BLaER1 treated with 17β-estradiol and CSF1 and Interleukin-3, amounts not matched to agents 10 nM and 100 nM (cell line): Measurements from ENCODE around the gene SHROOM3.
A peak's percentile ranks its signal among the peaks of the same experiment; 100 is the strongest.

Experiments
- H3K27ac ChIP-seq, 11 experiments: shearing (Covaris generic); formaldehyde crosslinking; 2 replicates each; pipeline ENCODE4 v1.8.1; 2022
- H3K27me3 ChIP-seq, 11 experiments: shearing (Covaris generic); formaldehyde crosslinking; 2 replicates each; pipeline ENCODE4 v1.8.1; 2022
- H3K36me3 ChIP-seq, 11 experiments: shearing (Covaris generic); formaldehyde crosslinking; 2 replicates each; pipeline ENCODE4 v1.8.1; 2022
- H3K4me1 ChIP-seq, 10 experiments: shearing (Covaris generic); formaldehyde crosslinking; 2 replicates each; pipeline ENCODE4 v1.8.1; 2022
- H3K4me2 ChIP-seq, 11 experiments: shearing (Covaris generic); formaldehyde crosslinking; 2 replicates each; pipeline ENCODE4 v1.8.1; 2022
- H3K4me3 ChIP-seq, 10 experiments: shearing (Covaris generic); formaldehyde crosslinking; 2 replicates each; pipeline ENCODE4 v1.8.1; 2022
- H3K9ac ChIP-seq, 11 experiments: shearing (Covaris generic); formaldehyde crosslinking; 2 replicates each; pipeline ENCODE4 v1.8.1; 2022
- H3K9me3 ChIP-seq, 11 experiments: shearing (Covaris generic); formaldehyde crosslinking; replicated peaks in 1 of 11; 2 replicates each; pipeline ENCODE4 v1.8.1; 2022
- H4K20me1 ChIP-seq, 11 experiments: shearing (Covaris generic); formaldehyde crosslinking; 2 replicates each; pipeline ENCODE4 v1.8.1; 2022
- Cebpa-rat ChIP-seq, 11 experiments: shearing (Covaris generic); IDR thresholded peaks; 2 replicates each; pipeline ENCODE4 v1.8.1; 2022

Gene SHROOM3

DNA sequence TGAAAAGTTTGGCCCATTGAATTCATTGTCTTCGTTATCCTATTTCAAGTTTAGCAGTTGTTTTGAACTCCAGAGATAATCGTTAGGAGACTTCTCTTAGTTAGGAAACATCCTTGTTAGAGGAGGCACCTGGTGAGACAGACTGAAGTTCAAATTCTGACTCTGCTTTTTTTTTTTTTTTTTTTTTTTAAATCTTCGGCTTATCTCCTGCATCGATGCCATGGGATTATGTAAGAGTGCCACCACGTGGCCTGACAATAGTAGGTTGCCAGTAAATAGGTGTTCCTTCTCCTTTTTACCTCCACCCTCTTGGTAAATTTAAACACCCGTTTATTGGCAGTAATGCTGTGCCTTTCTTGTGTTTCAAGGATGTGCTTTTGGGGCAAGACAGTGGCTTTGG, 313.6 kb downstream of the SHROOM3 start:
- peaks cover 2 to 31% (median 26%) of the 10 kb centered on the region in 10 experiments; a peak in 19 of 20 replicates for H3K4me1 ChIP-seq
- peaks cover 0 to 84% (median 42%) of the 10 kb centered on the region in 11 experiments; a peak in 17 of 22 replicates for H3K36me3 ChIP-seq
- H3K27me3 ChIP-seq, result no peaks in the 10 kb centered on the region
- H3K27ac ChIP-seq, result 0 out of 22 replicates have a peak overlapping the region, but pooled peaks of 1 of the 11 experiments have one; percentile 16
- H3K4me2 ChIP-seq, result peak overlapping the region in 2 of 11 experiments; percentile 3 to 5; a peak in 1 of 22 replicates
- peaks cover 11 to 24% (median 22%) of the 10 kb centered on the region in 11 experiments; a peak in 21 of 22 replicates for H3K9me3 ChIP-seq
- no peaks in the 10 kb centered on the region for H4K20me1 ChIP-seq
- peak overlapping the region in 1 of 11 experiments; percentile 19; a peak in 1 of 22 replicates for H3K9ac ChIP-seq
- TF ChIP-seq Cebpa-rat (IDR thresholded peaks at IDR 0.05), result no peak
- no peak overlapping the region for H3K4me3 ChIP-seq

DNA sequence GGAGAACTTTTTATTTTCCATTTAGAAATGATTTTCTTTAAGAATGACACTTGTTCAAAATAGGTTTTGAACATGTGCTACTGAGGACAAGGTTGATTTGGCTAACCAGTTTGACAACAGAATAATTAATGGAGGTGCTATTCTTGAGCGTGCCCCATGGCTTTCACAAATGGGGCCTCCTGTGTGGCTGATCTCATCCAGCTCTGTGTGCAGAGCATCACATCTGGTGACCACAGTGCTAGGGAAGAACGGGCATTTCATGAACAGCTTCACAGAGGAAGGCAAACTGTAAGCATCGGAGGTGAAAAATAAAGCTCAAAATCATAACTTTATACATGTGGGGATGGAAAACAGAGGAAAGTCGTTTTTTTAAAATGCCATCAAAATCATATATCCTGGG, 314.3 kb downstream of the SHROOM3 start:
- TF ChIP-seq Cebpa-rat (IDR thresholded peaks at IDR 0.05), result no peak
- Histone ChIP-seq H4K20me1 (no peaks in the 10 kb centered on the region), H3K27ac (no peak overlapping the region), H3K27me3 (no peaks in the 10 kb centered on the region), H3K4me3 (no peak overlapping the region), H3K9me3 (peaks cover 11 to 24% (median 22%) of the 10 kb centered on the region in 11 experiments; a peak in 21 of 22 replicates), H3K9ac (no peak overlapping the region), H3K36me3 (peaks cover 0 to 82% (median 45%) of the 10 kb centered on the region in 11 experiments; a peak in 17 of 22 replicates), H3K4me1 (peaks cover 6 to 38% (median 33%) of the 10 kb centered on the region in 10 experiments; a peak in 19 of 20 replicates), H3K4me2 (no peak overlapping the region)

DNA sequence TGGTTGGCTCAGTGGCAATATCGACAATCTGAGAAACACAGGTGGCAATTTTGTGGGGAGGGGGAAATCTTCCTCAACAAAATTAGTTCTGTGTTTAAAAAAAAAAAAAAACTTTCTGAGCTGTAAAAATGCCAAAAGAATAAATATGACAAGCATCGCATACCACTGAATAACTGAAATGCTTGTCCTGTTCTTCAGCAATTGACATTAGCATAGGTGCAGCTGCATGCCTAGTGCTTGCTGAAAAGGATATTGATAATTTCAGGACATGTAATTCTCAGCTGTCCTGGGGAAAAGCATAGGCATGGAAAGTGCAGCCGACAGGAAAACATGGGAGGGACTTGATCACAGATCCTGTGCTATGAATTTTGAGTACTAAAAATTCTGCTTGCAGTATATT, 315.7 kb downstream of the SHROOM3 start:
- H3K4me2 ChIP-seq, result no peak overlapping the region
- peaks cover 6 to 48% (median 39%) of the 10 kb centered on the region in 10 experiments; a peak in 19 of 20 replicates for H3K4me1 ChIP-seq
- no peak overlapping the region for H3K27ac ChIP-seq
- H3K36me3 ChIP-seq, result peaks cover 0 to 83% (median 54%) of the 10 kb centered on the region in 11 experiments; a peak in 17 of 22 replicates
- peaks cover 11 to 24% (median 22%) of the 10 kb centered on the region in 11 experiments; a peak in 21 of 22 replicates for H3K9me3 ChIP-seq
- no peak overlapping the region for H3K9ac ChIP-seq
- TF ChIP-seq Cebpa-rat (IDR thresholded peaks at IDR 0.05), result no peak
- no peaks in the 10 kb centered on the region for H4K20me1 ChIP-seq
- H3K27me3 ChIP-seq, result no peaks in the 10 kb centered on the region
- H3K4me3 ChIP-seq, result no peak overlapping the region

DNA sequence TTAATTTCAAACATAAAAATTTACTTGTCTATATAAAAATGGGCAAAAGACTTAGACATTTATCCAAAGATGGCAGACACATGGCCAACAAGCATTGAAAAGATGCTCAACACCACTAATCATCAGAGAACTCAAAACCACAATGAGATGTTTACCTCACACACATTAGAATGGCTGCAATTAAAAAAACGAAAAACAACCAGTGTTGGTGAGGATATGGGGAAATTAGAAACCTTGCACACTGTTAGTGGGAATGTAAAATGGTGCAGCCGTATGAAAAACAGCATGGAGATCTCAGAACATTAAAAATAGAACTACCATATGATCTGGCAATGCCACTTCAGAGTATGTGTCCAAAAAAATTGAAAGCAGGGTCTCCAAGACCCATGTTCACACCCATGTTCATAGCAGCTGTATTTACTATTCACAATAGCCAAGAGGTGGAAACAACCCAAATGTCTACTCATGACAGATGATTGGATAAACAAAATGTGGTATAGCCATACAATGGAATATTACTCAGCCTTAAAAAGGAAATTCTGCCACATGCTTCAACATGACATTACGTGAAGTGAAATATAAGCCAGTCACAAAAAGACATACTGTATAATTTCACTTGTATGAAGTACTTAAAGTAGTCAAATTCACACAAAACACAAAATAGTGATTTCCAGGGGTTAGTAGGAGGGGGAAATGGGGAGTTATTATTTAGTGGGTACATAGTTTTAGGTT, 316.7 kb downstream of the SHROOM3 start:
- Histone ChIP-seq H3K4me3 (0 out of 20 replicates have a peak overlapping the region, but pooled peaks of 1 of the 10 experiments have one; percentile 9), H3K9me3 (peaks cover 11 to 24% (median 22%) of the 10 kb centered on the region in 11 experiments; a peak in 21 of 22 replicates), H3K9ac (no peak overlapping the region; a peak in 1 of 22 replicates), H4K20me1 (no peaks in the 10 kb centered on the region), H3K36me3 (peaks cover 0 to 83% (median 56%) of the 10 kb centered on the region in 11 experiments; a peak in 17 of 22 replicates), H3K27me3 (no peaks in the 10 kb centered on the region), H3K4me1 (peaks cover 6 to 48% (median 39%) of the 10 kb centered on the region in 10 experiments; a peak in 19 of 20 replicates), H3K4me2 (peak overlapping the region in 2 of 11 experiments; percentile 58 to 70; a peak in 3 of 22 replicates), H3K27ac (peak overlapping the region in 4 of 11 experiments; percentile 28 to 70 (median 52); a peak in 5 of 22 replicates)
- no peak for TF ChIP-seq Cebpa-rat (IDR thresholded peaks at IDR 0.05)

DNA sequence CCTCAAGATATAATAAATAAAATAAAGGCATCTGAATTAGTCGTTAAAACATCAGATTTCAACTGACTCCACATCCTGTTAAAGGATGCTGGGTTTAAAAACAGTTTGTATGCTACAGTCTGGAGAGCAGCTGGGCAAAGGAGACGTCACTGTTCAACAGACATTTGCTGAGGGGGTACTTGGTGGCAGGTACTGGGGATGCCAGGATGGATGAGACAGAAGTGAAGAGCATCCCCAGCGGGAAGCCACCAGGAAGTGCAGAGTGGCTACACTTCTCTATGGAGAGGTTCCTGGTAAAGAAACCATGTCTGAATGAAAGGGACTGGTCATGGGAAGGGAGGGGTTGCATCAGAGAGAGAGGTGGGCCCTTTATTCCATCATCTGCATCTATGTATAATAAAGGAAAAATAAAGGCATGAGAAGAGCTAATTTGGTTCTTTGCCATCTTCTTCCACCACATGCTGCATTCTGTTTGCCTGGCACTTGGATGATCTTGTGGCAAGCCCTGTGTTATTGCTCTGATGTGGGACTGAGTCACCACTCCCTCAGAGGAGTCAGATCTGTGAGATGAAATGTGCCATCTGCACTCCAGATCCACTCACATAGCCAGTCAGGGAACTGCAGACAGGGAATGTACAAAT, 318.0 kb downstream of the SHROOM3 start:
- Histone ChIP-seq H3K9ac (peak overlapping the region in 3 of 11 experiments; percentile 5 to 51 (median 6); a peak in 5 of 22 replicates), H3K4me1 (peaks cover 6 to 43% (median 33%) of the 10 kb centered on the region in 10 experiments; a peak in 19 of 20 replicates), H3K27me3 (no peaks in the 10 kb centered on the region), H4K20me1 (no peaks in the 10 kb centered on the region), H3K36me3 (peaks cover 0 to 83% (median 64%) of the 10 kb centered on the region in 11 experiments; a peak in 17 of 22 replicates), H3K9me3 (peaks cover 11 to 24% (median 22%) of the 10 kb centered on the region in 11 experiments; a peak in 21 of 22 replicates), H3K4me2 (peak overlapping the region in 10 of 11 experiments; percentile 14 to 70 (median 42); a peak in 16 of 22 replicates), H3K27ac (peak overlapping the region in 6 of 11 experiments; percentile 4 to 70 (median 38); a peak in 10 of 22 replicates), H3K4me3 (no peak overlapping the region)
- TF ChIP-seq Cebpa-rat (IDR thresholded peaks at IDR 0.05), result no peak

DNA sequence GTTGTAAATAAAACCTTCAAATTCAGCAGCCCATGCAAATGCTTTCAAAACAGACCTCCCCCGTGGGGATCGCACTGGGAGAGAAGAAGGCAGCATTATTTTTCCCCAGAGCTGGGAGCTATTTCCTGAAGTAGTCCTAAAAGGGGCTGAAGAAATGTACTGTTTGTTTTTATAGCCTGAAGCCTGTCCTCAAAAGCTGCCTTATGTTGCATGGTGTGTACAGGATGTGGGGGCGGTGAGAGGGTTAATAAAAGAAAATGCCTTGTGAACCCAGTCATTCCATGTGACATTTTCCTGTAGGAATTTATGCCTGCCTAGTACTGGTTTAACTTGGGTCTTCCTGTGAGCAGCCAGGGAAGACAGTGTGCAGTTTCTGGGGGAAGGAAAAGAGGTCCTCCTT, 318.8 kb downstream of the SHROOM3 start:
- Histone ChIP-seq H3K4me2 (peak overlapping the region; percentile 13 to 70 (median 38); a peak in 17 of 22 replicates), H3K36me3 (peaks cover 0 to 84% (median 66%) of the 10 kb centered on the region in 11 experiments; a peak in 17 of 22 replicates), H4K20me1 (no peaks in the 10 kb centered on the region), H3K9me3 (peaks cover 11 to 24% (median 22%) of the 10 kb centered on the region in 11 experiments; a peak in 21 of 22 replicates), H3K4me3 (no peak overlapping the region), H3K4me1 (peaks cover 6 to 35% (median 28%) of the 10 kb centered on the region in 10 experiments; a peak in 19 of 20 replicates), H3K9ac (peak overlapping the region in 3 of 11 experiments; percentile 6 to 51 (median 19); a peak in 2 of 22 replicates), H3K27ac (peak overlapping the region in 5 of 11 experiments; percentile 28 to 70 (median 45); a peak in 6 of 22 replicates), H3K27me3 (no peaks in the 10 kb centered on the region)
- no peak for TF ChIP-seq Cebpa-rat (IDR thresholded peaks at IDR 0.05)

DNA sequence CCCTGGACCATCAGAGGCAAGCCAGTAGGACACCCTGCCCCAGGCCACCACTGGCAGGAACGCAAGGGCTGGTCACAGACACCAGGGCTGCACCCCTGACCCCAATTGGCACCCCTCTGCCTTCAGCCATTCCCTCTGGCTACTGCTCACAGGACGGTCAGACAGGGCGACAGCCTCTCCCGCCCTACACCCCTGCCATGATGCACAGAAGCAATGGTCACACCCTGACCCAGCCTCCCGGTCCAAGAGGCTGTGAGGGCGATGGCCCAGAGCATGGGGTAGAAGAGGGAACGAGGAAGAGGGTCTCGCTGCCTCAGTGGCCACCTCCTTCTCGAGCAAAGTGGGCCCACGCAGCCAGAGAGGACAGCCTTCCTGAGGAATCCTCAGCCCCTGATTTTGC, 319.4 kb downstream of the SHROOM3 start:
- H3K4me2 ChIP-seq, result peak overlapping the region in 8 of 11 experiments; percentile 11 to 70 (median 50); a peak in 13 of 22 replicates
- no peaks in the 10 kb centered on the region for H3K27me3 ChIP-seq
- no peak for TF ChIP-seq Cebpa-rat (IDR thresholded peaks at IDR 0.05)

GRCh38 chr4:76755756-76756155, 320.7 kb downstream of the SHROOM3 start:
- Histone ChIP-seq H3K27ac (no peak overlapping the region), H3K36me3 (peaks cover 0 to 84% (median 68%) of the 10 kb centered on the region in 11 experiments; a peak in 17 of 22 replicates), H3K9me3 (peaks cover 11 to 14% (median 13%) of the 10 kb centered on the region in 11 experiments; a peak in 21 of 22 replicates), H3K4me3 (no peak overlapping the region), H3K4me1 (peaks cover 6 to 34% (median 28%) of the 10 kb centered on the region in 10 experiments; a peak in 19 of 20 replicates), H4K20me1 (no peaks in the 10 kb centered on the region), H3K9ac (no peak overlapping the region), H3K27me3 (no peaks in the 10 kb centered on the region), H3K4me2 (no peak overlapping the region)
- no peak for TF ChIP-seq Cebpa-rat (IDR thresholded peaks at IDR 0.05)

More for the DNA sequence above, 319.4 kb downstream of the SHROOM3 start:
- H3K9me3 ChIP-seq, result peaks cover 11 to 24% (median 22%) of the 10 kb centered on the region in 11 experiments; a peak in 21 of 22 replicates
- peak overlapping the region in 3 of 11 experiments; percentile 45 to 70 (median 60); a peak in 4 of 22 replicates for H3K27ac ChIP-seq
- peaks cover 6 to 34% (median 28%) of the 10 kb centered on the region in 10 experiments; a peak in 19 of 20 replicates for H3K4me1 ChIP-seq
- 0 out of 22 replicates have a peak overlapping the region, but pooled peaks of 1 of the 11 experiments have one; percentile 19 for H3K9ac ChIP-seq
- H3K36me3 ChIP-seq, result peaks cover 0 to 84% (median 68%) of the 10 kb centered on the region in 11 experiments; a peak in 17 of 22 replicates
- no peak overlapping the region for H3K4me3 ChIP-seq
- no peaks in the 10 kb centered on the region for H4K20me1 ChIP-seq
